Gastrocnemius medialis (tissue), 4 donors: ENCODE data around the gene GRIA2. TPM values are rescaled to one million over a fixed set of nuclear protein-coding genes. Genes with fewer than 3 reads are reported as not detected.

Experiments used
- ATAC-seq, 2 donors: fragments of 150-250 bp; one replicate each; pipeline ENCODE4 v1.9.1; 2016
- DNase-seq, 2 donors: peaks; one replicate each; pipeline ENCODE4 v3.0.0-alpha.2; 2019
- H3K27ac ChIP-seq, 4 donors: fragments of 200-600 bp; sonication (generic); 1 replicate in 1 of 4; 2 replicates in 3 of 4; pipeline ENCODE4 v1.5.1; 2016 to 2018; ENCODE audit warnings: mild to moderate bottlenecking in 2 of 4, moderate library complexity in 1 of 4
- H3K27me3 ChIP-seq, 3 donors: fragments of 200-600 bp; sonication (generic) in 2 of 3; 1 replicate in 1 of 3; 2 replicates in 2 of 3; pipeline versions ENCODE4 v1.5.1 to v1.6.0; 2016 to 2019; ENCODE audit warnings: mild to moderate bottlenecking in 1 of 3, moderate library complexity in 1 of 3
- H3K36me3 ChIP-seq, 2 donors: fragments of 200-600 bp; sonication (generic) in 1 of 2; one replicate each; pipeline ENCODE4 v1.5.1; 2017 to 2018
- H3K4me1 ChIP-seq, 2 donors: fragments of 200-600 bp; sonication (generic) in 1 of 2; one replicate each; pipeline ENCODE4 v1.5.1; 2016 to 2017; ENCODE audit warnings: mild to moderate bottlenecking in 2 of 2
- H3K4me3 ChIP-seq, 4 donors: fragments of 200-600 bp; sonication (generic) in 3 of 4; 1 replicate in 1 of 4; 2 replicates in 3 of 4; pipeline ENCODE4 v1.5.1; 2016 to 2019; ENCODE audit warnings: mild to moderate bottlenecking in 2 of 4
- H3K9me3 ChIP-seq, 3 donors: fragments of 200-600 bp; sonication (generic) in 2 of 3; 1 replicate in 1 of 3; 2 replicates in 2 of 3; pipeline ENCODE4 v1.5.1; 2016 to 2019
- POLR2A ChIP-seq, 2 donors: fragments of 450-650 bp; IDR thresholded peaks; one replicate each; pipeline ENCODE4 v1.6.1; 2017; ENCODE audit warnings: antibody characterized with exemption in 2 of 2, mild to moderate bottlenecking in 2 of 2, moderate library complexity in 2 of 2
- in situ Hi-C, 4 donors: fragments of 200-750 bp; cut with MboI; loops; one replicate each; pipeline versions ENCODE4 v1.15.0 to v1.8.0; 2017; ENCODE audit warnings: low sequenced_read_pairs in 4 of 4
- intact Hi-C: fragments of 100-400 bp; cut with DNase I; formaldehyde crosslinking; loops from one replicate; pipeline ENCODE4 v1.15.1; 2023; ENCODE audit warnings: low total_unique reads
- total RNA-seq, 4 donors: library from RNA; depleted of rRNA; stranded (reverse); fragments of >200 nt; gene quantifications; one replicate each; pipeline versions ENCODE4 v1.1.0 to v1.2.3, GENCODE V29; 2016
- TF ChIP-seq, protein P1 (sequence below), 5 experiments: fragments of 450-650 bp in 3 of 5; fragments of 200-600 bp in 2 of 5; sonication (generic) in 2 of 5; IDR thresholded peaks in 4 of 5; conservative IDR thresholded peaks in 1 of 5; 1 replicate in 4 of 5; 2 replicates in 1 of 5; pipeline ENCODE4 v1.5.1; 2016 to 2019; ENCODE audit warnings: antibody characterized with exemption in 5 of 5, mild to moderate bottlenecking in 3 of 5, moderate library complexity in 3 of 5

GRIA2 gene
- total RNA-seq, 4 donors from 2014 or later, result not detected

DNA sequence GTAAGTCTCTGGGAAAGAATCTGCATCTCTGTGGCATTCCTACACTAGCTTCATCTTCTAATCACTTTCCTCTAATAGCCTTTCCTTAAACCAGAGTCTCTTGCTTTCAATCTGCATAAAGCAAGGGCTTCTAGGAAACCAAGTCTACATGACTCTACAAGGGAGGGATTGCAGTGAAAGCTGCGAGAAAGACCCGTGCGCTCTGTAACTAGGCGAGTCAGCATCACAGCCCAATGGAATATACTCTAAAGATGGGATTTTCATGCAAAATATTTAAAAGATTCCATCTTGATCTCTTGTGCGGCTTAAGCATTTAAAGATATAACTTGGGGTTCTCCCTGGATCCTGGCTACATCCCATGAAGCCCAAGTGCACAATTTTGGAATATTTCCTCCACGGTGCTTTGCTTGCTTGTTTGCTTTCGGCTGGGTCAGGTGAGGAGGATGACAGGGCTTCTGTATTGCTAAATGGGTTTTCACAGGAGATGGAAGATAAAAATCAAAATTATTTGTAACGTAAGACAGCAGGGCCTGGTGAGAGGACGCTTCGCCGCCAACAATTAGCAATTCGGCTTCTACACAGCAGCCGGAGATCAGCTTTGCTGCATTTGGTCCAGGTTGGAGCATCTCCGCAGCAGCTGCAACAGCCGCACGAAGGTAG, 687 bp upstream of the GRIA2 start:
- in situ Hi-C loops (loop anchor here in 1 of 4 donors (5.0 to 25.0 kb wide), 2 partner anchors 72 to 742 kb away; no protein-coding TSS in a partner anchor), intact Hi-C loops (no loop called here)
- peaks cover 38 to 50% (median 42%) of the 10 kb centered on the region in 3 donors for H3K27me3 ChIP-seq
- peaks cover 7 to 11% of the 10 kb centered on the region in 2 donors for H3K4me1 ChIP-seq
- H3K27ac ChIP-seq, result no peak overlapping the region
- H3K36me3 ChIP-seq, result no peaks in the 10 kb centered on the region
- no peaks in the 10 kb centered on the region for H3K9me3 ChIP-seq
- peak overlapping the region in 1 of 4 donors; percentile 32 for H3K4me3 ChIP-seq
- TF ChIP-seq, protein P1, sequence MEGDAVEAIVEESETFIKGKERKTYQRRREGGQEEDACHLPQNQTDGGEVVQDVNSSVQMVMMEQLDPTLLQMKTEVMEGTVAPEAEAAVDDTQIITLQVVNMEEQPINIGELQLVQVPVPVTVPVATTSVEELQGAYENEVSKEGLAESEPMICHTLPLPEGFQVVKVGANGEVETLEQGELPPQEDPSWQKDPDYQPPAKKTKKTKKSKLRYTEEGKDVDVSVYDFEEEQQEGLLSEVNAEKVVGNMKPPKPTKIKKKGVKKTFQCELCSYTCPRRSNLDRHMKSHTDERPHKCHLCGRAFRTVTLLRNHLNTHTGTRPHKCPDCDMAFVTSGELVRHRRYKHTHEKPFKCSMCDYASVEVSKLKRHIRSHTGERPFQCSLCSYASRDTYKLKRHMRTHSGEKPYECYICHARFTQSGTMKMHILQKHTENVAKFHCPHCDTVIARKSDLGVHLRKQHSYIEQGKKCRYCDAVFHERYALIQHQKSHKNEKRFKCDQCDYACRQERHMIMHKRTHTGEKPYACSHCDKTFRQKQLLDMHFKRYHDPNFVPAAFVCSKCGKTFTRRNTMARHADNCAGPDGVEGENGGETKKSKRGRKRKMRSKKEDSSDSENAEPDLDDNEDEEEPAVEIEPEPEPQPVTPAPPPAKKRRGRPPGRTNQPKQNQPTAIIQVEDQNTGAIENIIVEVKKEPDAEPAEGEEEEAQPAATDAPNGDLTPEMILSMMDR (IDR thresholded peaks at IDR 0.05 in 4 of 5, conservative IDR thresholded peaks at IDR 0.05 in 1 of 5), result no peak
- no peak for TF ChIP-seq POLR2A (IDR thresholded peaks at IDR 0.05)
- no peak for ATAC-seq
- no peak for DNase-seq

DNA sequence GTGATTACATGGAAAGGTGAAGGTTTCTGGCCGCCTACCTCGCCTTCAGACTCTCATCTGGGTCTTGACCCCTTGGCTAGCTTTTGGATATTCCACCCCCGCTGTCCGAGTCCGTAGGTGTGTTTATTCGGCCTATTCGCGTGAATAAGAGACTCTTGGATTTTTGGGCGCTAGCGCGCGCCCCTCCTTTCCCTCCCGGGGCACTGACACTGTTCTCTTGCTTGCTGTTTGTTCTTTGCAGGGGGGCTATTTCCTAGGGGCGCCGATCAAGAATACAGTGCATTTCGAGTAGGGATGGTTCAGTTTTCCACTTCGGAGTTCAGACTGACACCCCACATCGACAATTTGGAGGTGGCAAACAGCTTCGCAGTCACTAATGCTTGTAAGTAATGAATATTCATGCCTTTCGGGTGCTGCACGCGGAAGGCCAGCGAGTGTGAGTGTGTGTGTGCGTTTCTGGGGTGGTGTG, 932 bp downstream of the GRIA2 start:
- Histone ChIP-seq H3K4me1 (peaks cover 7 to 11% of the 10 kb centered on the region in 2 donors), H3K9me3 (no peaks in the 10 kb centered on the region), H3K36me3 (no peaks in the 10 kb centered on the region), H3K27me3 (peaks cover 38 to 57% (median 47%) of the 10 kb centered on the region in 3 donors), H3K27ac (no peak overlapping the region), H3K4me3 (peak overlapping the region in 2 of 4 donors; percentile 41 to 47)
- ATAC-seq (no peak), DNase-seq (no peak)
- intact Hi-C loops (no loop called here), in situ Hi-C loops (loop anchor here in 1 of 4 donors (5.0 to 25.0 kb wide), 2 partner anchors 71 to 741 kb away; no protein-coding TSS in a partner anchor)
- TF ChIP-seq, protein P1 (IDR thresholded peaks at IDR 0.05 in 4 of 5, conservative IDR thresholded peaks at IDR 0.05 in 1 of 5), result no peak
- no peak for TF ChIP-seq POLR2A (IDR thresholded peaks at IDR 0.05)

DNA sequence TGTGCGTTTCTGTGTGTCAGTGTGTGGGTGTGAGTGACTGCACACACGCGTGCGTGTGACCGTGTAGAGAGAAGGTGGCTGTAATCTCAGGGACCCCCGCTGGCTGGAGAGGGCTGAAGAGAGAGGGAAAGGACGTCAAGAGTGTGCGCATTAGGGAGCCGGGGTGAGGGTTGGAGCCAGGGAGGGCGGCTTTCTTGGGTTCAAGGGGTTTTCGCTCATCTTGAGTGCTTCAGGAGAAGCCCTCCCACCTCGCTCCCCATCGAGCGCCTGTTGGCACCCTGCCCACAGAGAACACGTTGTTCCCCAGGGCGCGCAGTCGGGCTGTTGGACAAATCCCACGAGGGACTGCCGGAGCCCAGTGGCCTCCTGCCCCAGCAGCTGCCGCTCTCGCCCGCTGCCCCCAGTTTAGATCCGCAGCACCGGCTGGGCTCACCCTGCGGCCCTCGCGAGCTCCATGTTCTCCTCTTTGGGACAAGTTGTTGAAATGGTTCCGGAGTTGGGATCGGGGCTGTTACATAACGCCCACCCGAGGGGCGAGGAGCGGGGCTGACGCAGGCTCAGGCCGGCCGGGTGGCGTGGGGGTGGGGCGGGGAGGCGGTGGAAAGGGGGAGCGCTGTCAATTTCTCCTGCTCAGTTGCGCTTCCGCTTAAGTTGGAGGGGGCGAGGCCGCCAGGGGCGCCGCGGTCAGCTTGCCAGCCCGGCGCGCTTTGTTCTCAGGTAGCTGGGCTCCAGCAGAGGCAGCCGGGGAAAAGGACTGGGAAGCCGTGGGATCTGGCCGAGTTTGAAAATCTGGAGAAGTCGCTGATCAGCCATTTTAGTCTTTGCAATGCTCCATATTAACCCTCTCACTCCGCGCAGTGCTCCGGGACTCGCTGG, 1.6 kb downstream of the GRIA2 start:
- TF ChIP-seq, protein P1 (IDR thresholded peaks at IDR 0.05 in 4 of 5, conservative IDR thresholded peaks at IDR 0.05 in 1 of 5), result no peak
- TF ChIP-seq POLR2A (IDR thresholded peaks at IDR 0.05), result no peak
- Histone ChIP-seq H3K4me1 (peaks cover 7 to 11% of the 10 kb centered on the region in 2 donors), H3K27me3 (peaks cover 38 to 57% (median 47%) of the 10 kb centered on the region in 3 donors), H3K9me3 (no peaks in the 10 kb centered on the region), H3K27ac (no peak overlapping the region), H3K4me3 (peak overlapping the region; percentile 38 to 47 (median 42)), H3K36me3 (no peaks in the 10 kb centered on the region)
- in situ Hi-C loops, result loop anchor here in 1 of 4 donors (5.0 to 25.0 kb wide), 2 partner anchors 70 to 740 kb away; no protein-coding TSS in a partner anchor
- ATAC-seq (no peak), DNase-seq (no peak)
- intact Hi-C loops, result no loop called here

DNA sequence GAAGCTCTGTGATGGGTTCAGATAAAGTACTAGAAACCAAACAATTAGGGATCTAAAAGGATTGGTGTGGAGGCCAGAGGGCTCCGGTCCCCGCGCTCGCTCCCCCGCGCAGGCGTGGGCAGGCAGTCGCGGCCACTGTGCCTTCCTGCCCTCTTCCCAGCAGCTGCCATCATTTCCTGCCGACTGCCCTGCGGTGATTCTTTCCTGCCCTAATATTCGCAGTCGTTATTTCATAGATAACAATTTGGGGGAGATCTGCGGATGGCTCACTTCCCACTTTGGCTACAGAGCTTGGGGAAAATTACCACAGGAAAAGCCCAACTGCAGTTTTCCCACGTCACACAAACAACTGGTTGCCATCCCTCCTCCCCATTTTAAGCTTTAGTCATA, 2.2 kb downstream of the GRIA2 start:
- peak overlapping the region; percentile 38 to 47 (median 42) for H3K4me3 ChIP-seq
- no peak overlapping the region for H3K27ac ChIP-seq
- peaks cover 7 to 11% of the 10 kb centered on the region in 2 donors for H3K4me1 ChIP-seq
- H3K36me3 ChIP-seq, result no peaks in the 10 kb centered on the region
- intact Hi-C loops (no loop called here), in situ Hi-C loops (loop anchor here in 1 of 4 donors (5.0 to 25.0 kb wide), 2 partner anchors 70 to 740 kb away; no protein-coding TSS in a partner anchor)
- DNase-seq, result no peak
- ATAC-seq, result no peak
- no peak for TF ChIP-seq POLR2A (IDR thresholded peaks at IDR 0.05)
- TF ChIP-seq, protein P1 (IDR thresholded peaks at IDR 0.05 in 4 of 5, conservative IDR thresholded peaks at IDR 0.05 in 1 of 5), result no peak
- no peaks in the 10 kb centered on the region for H3K9me3 ChIP-seq
- peaks cover 38 to 57% (median 47%) of the 10 kb centered on the region in 3 donors for H3K27me3 ChIP-seq
